ENCODE measurements around the gene CLEC5A.
"Not testable (repeated sequence)": the region's sequence is repeated elsewhere in the genome, so short reads cannot be mapped to it uniquely, and the experiment has no call there.

CLEC5A gene

DNA sequence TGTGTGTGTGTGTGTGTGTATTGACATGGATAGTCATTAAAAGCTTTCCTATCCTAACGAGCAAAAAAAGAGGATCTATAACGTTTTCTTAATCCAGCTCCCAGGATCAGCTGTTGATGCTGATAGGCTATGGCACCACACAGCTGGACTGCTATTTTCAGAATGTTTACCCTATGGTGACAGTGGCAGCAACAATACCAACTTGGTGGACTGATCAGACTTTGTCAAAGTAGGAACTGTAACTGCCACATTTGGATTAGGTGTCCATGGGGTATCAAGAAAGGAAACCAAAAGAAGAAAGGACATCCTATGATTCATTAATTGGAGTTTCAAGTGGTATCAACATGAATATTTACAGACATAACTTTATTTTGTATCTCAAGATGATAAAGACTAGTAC lies 2.7 kb upstream of the CLEC5A start:
- in situ Hi-C loops (cut with MboI; ENCODE audit: low sequenced_read_pairs), result no loop called here

DNA sequence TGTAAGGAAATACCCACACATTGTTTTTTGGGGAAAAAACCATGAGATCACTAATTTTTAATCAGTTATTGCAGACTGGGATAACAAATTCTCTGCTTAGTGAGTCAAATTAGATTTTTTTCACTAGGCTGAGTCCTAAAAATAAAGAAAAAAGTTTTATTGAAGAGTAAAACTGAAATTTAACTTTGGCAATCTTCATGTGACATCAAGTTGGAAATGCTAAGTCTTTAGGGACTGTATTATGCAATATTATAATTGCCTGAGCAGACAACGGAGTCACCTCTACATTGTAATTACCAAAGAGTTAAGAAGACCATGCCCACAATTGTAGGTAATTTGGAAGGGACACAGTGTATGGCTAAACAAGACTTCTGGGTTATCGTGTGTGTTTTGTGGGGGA lies 2.2 kb upstream of the CLEC5A start:
- in situ Hi-C loops (cut with MboI; ENCODE audit: low sequenced_read_pairs), result no loop called here

DNA sequence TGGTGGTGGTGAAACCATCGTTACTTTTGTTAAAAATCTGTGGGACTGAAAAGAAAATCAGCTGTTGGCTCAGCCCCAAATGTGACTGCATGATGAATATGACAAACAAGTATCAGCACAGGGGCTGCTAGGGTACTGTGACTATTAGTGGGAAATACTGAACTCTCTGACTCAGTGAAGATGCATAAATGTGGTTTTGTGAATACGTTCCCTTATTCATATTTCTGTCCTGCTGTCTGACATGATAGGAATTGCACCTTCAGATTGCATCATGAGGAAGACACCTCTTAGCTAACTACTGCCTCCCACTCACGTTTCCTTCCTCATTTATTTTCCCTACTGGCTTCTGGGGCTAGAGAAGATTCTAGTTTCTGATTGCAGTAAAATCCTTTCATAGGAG lies 1.4 kb downstream of the CLEC5A start:
- in situ Hi-C loops (cut with MboI; ENCODE audit: low sequenced_read_pairs), result no loop called here

DNA sequence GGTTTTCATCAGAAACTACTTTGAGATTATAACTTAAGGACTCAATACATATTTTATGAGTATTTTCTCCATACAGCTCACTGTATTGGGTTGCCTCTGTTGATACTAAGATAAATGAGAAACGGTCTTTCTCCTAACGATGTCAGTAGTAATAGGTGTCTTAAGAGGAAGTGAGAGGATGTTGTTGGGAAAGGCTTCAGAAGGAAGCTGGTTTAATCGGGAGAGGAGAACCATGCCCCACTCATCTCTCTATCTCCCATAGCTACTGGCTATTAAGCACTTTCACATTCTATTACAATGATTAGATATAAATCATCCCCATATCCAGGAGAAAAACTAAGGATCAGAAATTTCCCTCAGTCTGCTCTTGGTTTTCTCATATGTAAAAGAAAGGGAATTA lies 2.0 kb downstream of the CLEC5A start:
- in situ Hi-C loops (cut with MboI; ENCODE audit: low sequenced_read_pairs), result no loop called here

DNA sequence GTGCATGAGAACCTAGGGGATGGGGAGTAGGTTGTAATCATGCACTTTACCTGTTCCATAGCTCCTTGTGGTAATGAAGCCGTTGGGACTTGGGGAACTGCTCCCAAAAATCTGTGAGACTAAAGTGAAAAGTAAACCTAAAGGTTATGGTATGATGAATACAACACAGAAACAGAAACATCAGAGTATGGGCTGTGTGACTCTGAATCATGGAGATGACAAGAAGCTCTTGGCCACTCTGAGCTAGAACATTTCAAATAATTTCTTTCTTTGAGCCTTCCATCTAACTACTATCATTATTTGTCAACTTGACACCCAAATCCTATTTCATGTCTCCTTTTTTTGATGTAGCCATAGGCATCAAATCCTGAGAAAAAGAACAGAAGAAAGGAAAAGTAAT lies 2.9 kb downstream of the CLEC5A start:
- in situ Hi-C loops (cut with MboI; ENCODE audit: low sequenced_read_pairs), result no loop called here

DNA sequence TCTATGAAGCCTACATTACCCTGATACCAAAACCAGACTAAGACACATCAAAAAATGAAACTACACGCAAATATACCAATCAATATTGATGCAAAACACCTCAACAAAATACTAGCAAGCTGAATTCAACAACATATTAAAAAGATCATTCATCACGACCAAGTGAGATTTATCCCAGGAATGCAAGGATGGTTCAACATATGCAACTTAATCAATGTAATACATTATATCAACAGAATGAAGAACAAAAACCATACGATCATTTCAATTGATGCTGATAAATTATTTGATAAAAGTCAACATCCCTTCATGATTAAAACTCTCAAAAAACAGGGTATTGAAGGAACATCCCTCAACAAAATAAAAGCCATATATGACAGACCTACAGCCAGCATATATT lies 5.7 kb downstream of the CLEC5A start:
- in situ Hi-C loops (cut with MboI; ENCODE audit: low sequenced_read_pairs), result no loop called here

DNA sequence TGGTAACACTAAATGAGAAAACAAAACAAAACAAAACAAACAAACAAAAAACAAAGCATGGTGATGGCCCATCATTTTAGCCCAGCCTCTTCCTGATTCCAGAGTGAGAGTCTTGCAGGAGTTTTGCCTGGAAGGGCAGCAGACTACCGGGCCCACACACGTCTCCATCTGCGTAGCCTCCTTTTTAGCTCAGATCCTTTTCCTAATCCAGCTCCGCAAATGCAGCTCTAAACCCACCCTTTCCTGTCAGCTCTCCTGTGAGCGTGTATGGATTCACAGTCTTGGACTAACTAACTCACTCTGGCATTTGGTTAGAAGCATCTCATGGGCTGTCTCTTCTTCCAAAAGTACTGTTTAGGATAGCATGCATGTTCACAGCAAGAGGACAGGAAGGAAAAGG lies 16.6 kb downstream of the CLEC5A start:
- in situ Hi-C loops (cut with MboI; ENCODE audit: low sequenced_read_pairs), result no loop called here

DNA sequence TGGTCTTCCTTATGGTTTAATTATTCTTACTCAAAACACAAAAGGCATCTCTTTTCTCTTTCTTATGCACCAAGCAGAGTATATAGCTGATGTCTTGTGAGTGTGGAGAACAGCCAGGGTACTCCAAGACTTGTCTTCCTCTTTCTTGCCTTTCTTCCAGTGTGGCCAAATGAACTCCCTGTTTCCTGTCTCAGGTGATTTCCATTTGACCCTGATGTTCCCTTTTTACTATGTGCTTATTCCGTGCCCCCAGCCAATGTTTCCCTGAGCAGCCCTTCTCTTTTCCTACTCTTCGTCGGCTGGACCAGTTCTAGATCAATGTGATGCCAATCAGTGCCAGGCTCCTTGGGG lies 18.0 kb downstream of the CLEC5A start:
- in situ Hi-C loops (cut with MboI; ENCODE audit: low sequenced_read_pairs), result no loop called here

DNA sequence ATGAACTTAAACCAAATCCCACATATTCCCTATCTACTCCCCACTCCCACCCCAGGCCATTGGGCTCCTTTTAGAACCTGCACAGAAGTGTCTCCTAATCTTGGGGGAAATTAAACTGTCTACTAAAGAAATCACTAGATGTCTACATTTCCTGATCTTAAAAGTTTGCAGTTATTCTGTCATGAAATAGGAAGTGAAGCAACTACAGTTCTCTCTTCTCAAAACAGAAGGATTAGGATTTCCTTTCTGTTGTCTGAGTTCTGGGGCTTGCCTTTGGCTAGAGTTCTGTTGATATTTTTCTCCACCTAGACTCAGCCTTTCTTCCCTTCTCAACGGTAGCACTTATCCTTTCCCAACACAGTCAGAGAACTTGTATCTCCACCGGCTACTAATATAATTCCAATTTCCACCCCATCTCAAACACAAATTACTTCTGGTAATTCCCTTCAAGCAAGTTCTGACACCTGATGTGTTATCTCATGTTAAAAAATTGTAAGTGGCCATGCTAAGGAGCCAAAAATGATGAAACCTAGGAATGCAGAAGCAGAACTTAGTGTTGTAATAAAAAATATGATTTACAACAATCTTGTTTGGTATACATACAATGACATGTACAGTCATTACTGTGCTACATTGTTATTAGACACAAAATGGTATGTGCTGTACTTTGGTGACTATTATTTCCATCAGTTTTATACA lies 18.5 kb downstream of the CLEC5A start:
- in situ Hi-C loops (cut with MboI; ENCODE audit: low sequenced_read_pairs), result no loop called here

DNA sequence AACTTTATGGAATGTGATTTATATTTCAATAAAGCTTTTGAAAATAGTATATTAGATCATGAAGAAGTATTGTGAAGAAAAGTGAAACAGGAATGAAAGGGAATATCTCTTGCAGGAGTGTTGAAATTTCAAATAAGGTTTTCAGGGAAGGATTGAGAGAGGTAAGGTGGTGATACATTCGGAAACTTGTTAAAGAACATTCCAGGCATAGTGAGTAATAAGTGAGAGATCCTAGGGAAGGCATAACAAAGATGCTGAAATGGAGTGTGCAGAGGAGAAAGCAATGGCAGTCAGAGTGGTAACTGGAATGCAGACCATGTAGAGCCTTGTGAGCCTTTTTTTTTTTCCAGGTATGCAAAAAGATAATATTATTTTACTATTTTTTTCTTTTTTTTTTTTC lies 26.5 kb downstream of the CLEC5A start:
- in situ Hi-C loops (cut with MboI; ENCODE audit: low sequenced_read_pairs), result no loop called here

DNA sequence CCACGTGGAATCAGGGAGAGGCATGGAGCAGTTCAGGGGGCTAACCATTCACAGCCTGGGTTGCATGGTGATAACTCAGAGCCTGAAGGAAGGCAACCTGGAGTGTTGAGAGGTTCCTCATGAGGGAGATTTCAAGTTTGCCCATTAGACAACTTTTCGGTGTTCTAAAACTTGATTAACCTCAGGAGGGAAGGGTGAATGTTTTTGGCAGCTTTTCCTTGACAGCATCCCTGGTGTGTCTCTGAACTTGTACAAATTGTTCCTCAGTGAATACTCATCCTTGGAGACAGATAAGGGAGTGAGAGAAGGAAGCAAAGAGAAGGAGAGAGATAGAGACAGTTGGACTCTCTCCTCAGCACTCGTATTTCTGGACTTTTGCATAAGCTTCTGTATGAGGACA lies 30.7 kb downstream of the CLEC5A start, which contains the start of gene OR9A4:
Gene OR9A4, plus strand, starts transcription at position 301 of the 400 bp plus-strand sequence. CDS start 2,477 bp downstream, outside the sequence.
- in situ Hi-C loops (cut with MboI; ENCODE audit: low sequenced_read_pairs), result no loop called here

DNA sequence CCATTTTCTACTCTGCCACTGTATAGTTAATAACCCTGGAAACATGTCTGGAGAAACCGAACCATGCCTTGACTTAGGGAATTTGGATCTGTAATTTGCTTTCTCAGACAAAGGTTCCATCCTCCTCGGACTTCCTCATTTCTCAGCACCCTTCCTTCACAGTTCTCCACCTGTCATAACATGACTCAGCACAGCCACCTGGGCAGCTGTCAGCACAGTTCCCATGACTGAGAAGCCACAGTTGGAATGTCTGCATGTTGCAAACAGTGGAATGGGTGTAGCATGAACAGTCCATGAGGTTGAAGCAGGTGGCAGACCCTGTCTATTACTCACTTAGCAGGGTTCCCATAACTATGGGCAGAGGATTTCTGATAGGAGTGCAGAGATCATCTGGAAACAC lies 31.2 kb downstream of the CLEC5A start:
- in situ Hi-C loops (cut with MboI; ENCODE audit: low sequenced_read_pairs), result no loop called here

DNA sequence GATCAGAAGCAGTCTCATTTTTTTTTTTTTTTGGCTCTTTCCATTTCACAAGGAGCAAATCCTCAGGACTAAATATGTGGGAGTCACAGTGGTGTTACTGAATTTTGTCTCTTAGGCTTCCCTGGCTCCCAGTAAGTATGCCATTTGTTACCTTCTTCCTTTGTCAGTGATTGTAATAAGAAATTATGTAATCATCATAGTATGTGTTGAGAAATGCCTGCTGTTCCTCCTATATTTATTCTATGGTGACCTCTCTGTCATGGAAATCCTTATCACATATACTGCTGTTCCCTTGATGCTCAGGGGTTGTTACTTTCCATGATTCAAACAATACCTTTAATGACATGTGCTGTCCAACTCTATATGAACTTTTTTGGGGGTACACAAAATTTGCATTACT lies 35.4 kb downstream of the CLEC5A start:
- in situ Hi-C loops (cut with MboI; ENCODE audit: low sequenced_read_pairs), result no loop called here

DNA sequence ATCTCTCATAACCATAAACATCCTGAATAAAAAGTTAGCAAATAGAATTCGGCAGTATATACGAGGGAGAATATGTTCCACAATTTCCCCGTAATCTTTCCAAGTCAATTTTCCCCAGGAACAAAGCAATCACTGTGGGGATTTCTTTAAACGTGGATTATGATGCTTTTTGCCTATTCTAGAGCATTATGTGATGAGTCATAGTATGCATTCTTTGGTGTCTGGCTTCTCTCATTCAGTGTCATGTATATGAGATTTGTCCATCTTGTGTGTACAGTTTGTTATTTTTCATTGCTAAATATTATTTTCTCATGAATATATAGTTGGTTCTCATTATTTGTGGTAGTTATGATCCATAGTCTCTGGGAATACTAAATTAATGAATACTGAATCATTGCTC lies 40.5 kb downstream of the CLEC5A start:
- in situ Hi-C loops (cut with MboI; ENCODE audit: low sequenced_read_pairs), result no loop called here

DNA sequence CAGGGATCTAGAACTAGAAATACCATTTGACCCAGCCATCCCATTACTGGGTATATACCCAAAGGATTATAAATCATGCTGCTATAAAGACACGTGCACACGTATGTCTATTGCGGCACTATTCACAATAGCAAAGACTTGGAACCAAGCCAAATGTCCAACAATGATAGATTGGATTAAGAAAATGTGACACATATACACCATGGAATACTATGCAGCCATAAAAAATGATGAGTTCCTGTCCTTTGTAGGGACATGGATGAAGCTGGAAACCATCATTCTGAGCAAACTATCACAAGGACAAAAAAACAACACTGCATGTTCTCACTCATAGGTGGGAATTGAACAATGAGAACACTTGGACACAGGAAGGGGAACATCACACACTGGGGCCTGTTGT lies 47.4 kb downstream of the CLEC5A start:
- in situ Hi-C loops (cut with MboI; ENCODE audit: low sequenced_read_pairs), result not testable (repeated sequence)

DNA sequence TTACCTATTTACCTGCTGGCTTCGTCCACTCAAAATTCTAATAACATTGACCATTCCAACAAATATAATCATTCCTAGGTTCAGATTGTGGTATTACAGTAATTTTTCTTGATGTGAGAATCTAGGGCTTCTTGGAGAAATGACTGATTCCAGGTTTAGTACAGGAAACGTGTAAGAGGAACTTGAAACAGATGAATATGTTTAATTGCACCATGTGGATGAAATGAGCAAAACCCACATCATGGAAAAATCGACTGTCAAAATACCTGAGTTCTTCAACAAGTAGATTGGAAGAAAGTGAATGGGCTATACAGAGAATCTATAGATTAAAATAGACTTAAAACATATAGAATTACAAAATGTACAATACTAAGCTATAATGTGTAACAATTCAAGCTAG lies 55.4 kb downstream of the CLEC5A start:
- in situ Hi-C loops (cut with MboI; ENCODE audit: low sequenced_read_pairs), result no loop called here

DNA sequence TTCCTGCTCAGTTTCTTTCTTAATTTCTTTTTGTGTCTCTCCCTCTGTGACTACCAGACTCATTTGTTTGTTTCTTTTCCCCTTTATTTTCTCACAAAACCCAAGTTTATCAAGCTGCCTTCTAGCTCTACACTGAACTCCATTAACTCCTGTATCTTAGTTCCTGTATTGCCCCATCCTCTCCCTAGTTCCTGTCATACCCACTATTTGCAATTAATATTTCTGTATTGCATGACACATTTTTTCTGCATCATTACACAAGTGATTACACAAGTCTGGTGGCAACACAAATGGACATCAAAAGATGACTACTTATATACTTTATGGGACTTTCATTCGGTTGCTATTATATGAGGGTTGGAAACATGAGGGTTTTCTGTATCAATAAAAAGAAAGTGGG lies 57.5 kb downstream of the CLEC5A start:
- in situ Hi-C loops (cut with MboI; ENCODE audit: low sequenced_read_pairs), result no loop called here

DNA sequence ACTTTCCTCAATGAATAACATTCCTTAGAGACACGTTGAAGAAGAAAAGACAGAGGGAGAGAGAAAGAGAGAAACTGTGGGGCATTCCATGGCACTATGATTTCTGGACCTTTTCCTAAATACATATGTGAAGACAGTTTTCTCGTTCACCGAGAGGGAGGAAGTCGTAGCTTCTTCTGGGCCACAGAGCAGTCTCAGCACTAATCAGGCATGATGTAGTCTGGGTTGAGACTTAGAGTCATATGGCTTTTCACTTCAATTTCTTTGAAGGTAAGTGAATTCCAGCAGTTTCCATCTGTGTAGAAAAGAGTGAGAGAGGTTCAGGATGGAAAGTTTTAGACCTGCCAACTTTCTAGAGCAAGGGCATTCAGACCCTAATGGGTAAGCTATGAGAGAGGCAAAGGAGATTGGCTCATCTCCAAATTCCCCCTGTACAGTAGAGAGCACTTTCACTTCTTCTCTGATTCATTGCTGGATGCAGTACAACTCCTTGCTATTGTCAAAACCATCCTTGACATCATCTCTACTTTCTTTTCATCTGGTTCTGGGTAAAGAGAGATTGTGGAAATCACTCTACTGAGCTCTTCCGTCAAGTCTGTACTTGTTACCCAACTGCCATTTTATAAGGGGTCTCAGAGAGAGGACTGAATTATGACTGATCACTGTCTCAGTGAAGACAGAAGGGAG lies 62.1 kb downstream of the CLEC5A start:
- in situ Hi-C loops (cut with MboI; ENCODE audit: low sequenced_read_pairs), result no loop called here

DNA sequence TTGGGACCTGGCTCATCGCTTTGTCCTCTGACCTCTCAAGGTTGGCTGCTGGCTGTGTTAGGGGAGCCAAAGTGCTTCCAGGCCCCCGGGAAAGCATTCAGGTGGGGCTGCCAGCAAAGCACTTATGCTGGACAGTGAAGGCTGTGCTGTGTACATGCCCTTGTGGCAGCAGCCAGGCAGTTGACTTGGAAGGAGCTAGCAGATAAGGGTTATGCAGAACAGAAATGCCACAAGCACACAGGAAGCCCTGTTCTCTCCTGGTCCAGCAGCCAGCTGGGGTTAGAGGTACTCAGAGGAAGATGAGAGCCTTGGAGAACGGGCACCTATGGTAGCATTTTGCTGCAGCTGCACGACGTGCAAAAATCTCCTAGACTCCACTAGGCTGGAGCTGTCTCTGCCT lies 65.8 kb downstream of the CLEC5A start:
- in situ Hi-C loops (cut with MboI; ENCODE audit: low sequenced_read_pairs), result no loop called here

DNA sequence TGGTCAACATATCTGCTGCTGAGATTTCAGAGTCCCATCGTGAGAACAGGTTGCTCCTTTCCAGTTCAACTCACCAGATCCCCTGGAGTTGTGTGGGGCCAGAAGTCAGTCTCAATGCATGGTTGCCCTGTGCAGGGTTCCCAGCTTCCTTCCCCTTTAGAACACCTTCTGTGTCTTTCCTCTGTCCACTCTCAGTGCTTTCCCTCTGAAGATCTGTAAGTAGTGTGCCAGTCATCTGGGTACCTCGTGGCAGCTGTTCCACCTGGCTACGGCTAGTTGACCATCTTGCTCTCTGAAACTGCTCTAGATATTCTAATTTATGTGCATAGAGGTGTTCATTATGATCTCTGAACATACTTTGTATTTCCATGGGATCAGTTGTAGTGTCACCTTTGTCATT lies 69.4 kb downstream of the CLEC5A start:
- in situ Hi-C loops (cut with MboI; ENCODE audit: low sequenced_read_pairs), result no loop called here
